Mesodermal cell (in vitro differentiated cells): Measurements from ENCODE around the gene STMN3.

Source experiments
- H3K27ac ChIP-seq: 2 replicates; pipeline ENCODE4 v1.7.0; 2013; ENCODE audit warnings: mild to moderate bottlenecking, low read depth, low read length, moderate library complexity; ENCODE audit not compliant: severe bottlenecking
- H3K36me3 ChIP-seq: 2 replicates; pipeline ENCODE4 v1.7.1; 2013; ENCODE audit warnings: mild to moderate bottlenecking, low read length, moderate library complexity; ENCODE audit not compliant: control insufficient read depth, insufficient read depth
- H3K4me1 ChIP-seq: one replicate; pipeline ENCODE4 v1.7.1; 2013; ENCODE audit warnings: mild to moderate bottlenecking, low read length; ENCODE audit not compliant: insufficient read depth, control insufficient read depth, poor library complexity, severe bottlenecking
- H3K4me3 ChIP-seq: 2 replicates; pipeline ENCODE4 v1.7.0; 2013; ENCODE audit warnings: low read length, control low read depth, mild to moderate bottlenecking; ENCODE audit not compliant: insufficient read depth, poor library complexity, severe bottlenecking; ENCODE audit errors: extremely low read depth
- H3K9me3 ChIP-seq: 2 replicates; pipeline ENCODE4 v1.7.1; 2013; ENCODE audit warnings: mild to moderate bottlenecking, low read length, moderate library complexity; ENCODE audit not compliant: control insufficient read depth
- WGBS, 2 experiments: methylation state at CpG; one replicate each; pipeline ENCODE4 v1.1.5; 2013; ENCODE audit warnings: missing lambda C conversion rate in 2 of 2; ENCODE audit not compliant: insufficient coverage in 2 of 2; 5-methylcytosine and 5-hydroxymethylcytosine counted together

The STMN3 gene

DNA sequence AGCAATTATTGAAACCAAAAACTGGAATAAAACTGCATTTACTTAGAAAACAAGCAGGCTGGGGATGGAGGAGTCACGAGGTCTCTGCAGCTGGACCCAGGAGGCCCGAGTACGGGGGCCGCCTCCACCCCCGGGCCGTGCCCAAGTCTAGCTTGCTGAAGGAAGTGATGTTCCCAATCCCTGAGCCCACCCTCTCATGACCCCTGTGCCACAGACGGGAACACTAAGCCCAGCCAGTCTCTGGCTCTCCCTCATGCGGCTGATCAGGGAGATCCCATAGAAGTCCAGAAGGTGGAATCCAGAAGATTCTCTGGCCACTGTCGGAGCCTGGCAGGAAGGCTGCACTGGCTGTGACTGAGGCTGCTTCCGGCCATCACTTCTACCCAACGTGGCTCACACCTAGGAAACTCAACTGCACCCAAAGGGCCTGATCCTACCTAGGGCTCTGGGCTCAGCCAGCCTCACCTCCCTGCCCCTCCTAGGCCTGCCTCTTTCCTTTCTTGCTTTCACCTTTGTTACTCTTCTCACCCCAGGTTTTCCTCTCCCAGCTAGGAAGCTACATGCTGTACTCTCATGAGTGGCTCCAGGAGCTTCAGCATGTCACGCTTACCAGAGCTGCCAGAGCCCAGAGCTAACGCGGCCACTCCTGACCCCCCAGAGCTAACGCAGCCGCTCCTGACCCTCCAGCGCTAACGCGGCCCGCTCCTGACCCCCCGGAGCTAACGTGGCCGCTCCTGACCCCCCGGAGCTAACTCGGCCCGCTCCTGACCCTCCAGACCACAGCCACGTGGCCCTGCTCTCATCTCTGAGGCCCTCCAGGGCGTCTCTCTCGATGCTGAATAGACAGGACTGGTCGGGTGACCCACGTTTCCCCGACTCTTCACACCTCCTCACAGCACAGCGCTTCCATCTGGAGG is 54.5 kb downstream of the STMN3 start:
- Histone ChIP-seq H3K4me3 (no peak overlapping the region), H3K36me3 (peaks cover 57% of the 10 kb centered on the region), H3K4me1 (peaks cover 6% of the 10 kb centered on the region), H3K27ac (no peak overlapping the region), H3K9me3 (no peaks in the 10 kb centered on the region)
- WGBS, 2 experiments: 92 to 93% methylated on average over 26 to 33 of the region's 33 CpGs

DNA sequence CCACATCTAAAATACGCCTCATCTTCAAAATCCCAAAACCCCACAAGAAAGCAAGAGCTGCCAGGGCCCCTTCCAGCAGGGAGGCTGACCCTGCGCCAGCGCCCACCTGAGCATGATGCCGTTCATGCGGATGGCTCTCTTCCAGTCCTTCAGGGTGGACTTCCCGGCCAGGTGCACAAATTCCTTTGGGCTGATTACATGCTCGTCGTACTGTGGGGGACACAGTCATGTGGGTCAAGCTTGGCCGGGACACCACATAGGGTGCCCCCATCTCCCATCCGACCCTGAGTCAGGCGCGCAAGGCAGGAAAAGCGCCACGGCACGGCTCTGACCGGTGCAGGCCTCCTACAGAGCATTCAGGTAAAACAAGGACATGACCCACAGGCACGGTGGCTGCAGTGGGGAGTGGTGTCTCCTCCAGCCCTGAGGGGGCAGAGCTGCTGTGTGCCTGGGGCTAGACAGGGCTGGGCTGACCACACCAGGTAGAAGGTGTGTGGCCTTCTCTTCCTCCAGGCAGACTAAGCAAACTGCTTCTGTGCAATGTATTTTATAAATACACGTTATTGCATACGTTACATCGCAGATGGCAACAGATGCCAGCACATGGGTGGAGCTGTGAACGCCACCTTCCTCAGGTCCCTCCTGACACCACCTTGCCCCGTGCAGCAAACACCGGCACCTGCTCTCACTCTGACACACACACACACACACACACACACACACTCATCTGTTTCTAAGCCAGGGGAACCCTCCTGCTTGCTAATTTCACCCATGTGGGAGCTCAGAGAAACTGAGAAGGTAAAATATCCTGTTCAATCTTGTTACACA is 55.4 kb downstream of the STMN3 start:
- peaks cover 6% of the 10 kb centered on the region for H3K4me1 ChIP-seq
- H3K4me3 ChIP-seq: no peak overlapping the region
- 91 to 96% methylated on average over 13 to 17 of the region's 23 CpGs for WGBS, 2 experiments
- H3K36me3 ChIP-seq: peaks cover 61% of the 10 kb centered on the region
- no peak overlapping the region for H3K27ac ChIP-seq
- no peaks in the 10 kb centered on the region for H3K9me3 ChIP-seq

DNA sequence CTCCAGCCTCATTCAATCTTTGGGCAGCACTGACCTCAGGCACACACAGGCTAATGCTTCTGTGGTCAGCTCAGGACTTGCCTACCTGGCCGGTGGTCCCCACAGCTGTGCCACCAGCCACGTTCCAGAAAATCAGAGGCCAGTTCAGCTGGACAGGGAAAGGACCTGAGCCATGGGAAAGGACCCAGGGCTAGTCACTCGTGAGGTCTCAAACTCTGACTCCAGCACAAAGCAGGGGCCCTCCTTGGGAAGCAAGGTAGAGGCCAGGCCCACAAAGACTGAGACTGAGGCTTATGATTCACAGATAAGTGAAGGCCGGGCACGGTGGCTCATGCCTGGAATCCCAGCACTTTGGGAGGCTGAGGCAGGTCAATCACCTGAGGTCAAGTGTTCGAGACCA is 56.8 kb downstream of the STMN3 start:
- Histone ChIP-seq H3K36me3 (peaks cover 61% of the 10 kb centered on the region), H3K9me3 (no peaks in the 10 kb centered on the region), H3K4me3 (no peak overlapping the region), H3K27ac (no peak overlapping the region), H3K4me1 (peaks cover 6% of the 10 kb centered on the region)
- 93 to 94% methylated on average over 6 of the region's 6 CpGs for WGBS, 2 experiments

DNA sequence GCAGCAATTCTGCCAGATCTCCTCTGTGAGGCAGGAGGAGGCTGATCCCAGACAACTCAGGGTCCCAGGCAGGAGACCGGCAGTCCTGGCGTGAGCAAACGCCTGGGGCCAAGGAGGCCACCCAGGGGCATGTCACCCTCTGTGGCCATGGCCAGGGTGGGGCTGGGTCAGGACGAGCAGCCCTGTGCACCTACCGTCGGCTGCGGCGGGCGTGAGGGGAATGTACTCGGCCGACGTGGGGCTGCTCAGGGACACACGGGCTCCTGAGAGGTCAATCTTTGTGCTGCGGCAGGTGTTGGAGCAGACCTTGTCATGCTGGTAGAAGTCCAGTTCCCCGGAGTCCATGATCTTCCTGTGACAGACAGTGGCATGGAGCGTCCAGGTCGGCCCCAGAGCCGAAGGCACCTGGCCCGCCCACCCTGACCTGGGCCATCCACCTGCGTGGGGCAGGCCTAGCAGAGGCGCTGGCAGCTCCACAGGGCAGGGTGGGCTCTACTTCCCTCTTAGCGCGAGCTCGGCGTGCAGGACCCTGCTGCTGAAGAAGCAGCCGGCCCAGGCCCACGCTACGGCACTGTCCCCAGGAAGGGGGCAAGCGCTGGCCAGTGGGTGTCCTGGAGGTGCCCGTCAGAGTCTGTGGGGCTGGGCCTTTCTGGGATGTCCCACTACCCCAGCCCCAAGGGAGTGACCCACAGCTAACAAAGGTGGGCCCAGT is 57.7 kb downstream of the STMN3 start:
- Histone ChIP-seq H3K4me1 (peaks cover 6% of the 10 kb centered on the region), H3K36me3 (peaks cover 58% of the 10 kb centered on the region), H3K4me3 (no peak overlapping the region), H3K27ac (no peak overlapping the region), H3K9me3 (no peaks in the 10 kb centered on the region)
- WGBS, 2 experiments: 95 to 97% methylated on average over 23 to 29 of the region's 30 CpGs

DNA sequence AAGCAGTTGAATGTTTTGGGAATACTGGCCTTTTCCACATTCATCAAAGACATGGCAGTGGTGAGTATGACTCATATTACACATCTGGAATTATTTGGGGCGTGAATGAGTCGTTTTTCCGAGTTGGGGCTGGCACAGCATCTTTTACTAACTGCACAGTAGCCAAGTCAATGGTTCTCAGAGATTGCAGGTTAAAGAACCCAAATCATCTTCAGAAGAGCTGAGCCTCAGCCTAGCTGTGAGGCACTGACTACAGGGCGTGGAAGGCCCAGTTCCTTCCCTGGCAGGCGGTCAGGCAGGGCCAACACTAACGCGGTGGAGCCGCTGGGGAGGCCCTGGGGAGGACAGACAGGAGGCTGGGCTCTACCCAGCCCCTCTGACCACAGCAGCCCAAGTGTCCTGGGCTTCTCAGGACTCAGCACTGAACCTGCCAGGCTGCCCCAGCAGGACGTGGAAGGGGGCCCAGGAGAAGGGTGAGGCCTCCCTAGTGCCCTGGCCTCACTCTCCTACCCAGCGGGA is 59.1 kb downstream of the STMN3 start:
- 89 to 93% methylated on average over 9 to 10 of the region's 10 CpGs for WGBS, 2 experiments
- H3K9me3 ChIP-seq: no peaks in the 10 kb centered on the region
- peaks cover 56% of the 10 kb centered on the region for H3K36me3 ChIP-seq
- no peak overlapping the region for H3K4me3 ChIP-seq
- H3K27ac ChIP-seq: no peak overlapping the region
- peaks cover 6% of the 10 kb centered on the region for H3K4me1 ChIP-seq

DNA sequence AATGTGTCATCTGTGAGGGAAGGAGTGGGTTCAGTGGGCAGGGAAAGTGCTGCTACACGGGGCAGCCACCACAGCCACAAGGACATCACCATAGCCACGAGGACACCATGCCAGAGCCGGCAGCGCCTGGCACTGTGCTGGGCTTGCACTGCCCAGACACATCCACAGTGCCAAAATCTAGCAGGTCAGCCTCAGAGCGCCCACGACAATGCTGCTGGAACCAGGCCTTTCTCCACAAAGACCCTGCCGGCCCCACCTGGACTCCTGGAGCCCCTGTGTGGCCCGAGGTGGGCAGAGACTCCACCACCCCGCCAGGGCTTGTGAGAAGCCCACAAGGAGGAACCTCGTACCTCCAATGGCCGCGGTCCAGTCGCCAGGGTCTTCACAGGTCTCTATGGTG is 60.6 kb downstream of the STMN3 start:
- H3K4me3 ChIP-seq: no peak overlapping the region
- H3K27ac ChIP-seq: no peak overlapping the region
- peaks cover 6% of the 10 kb centered on the region for H3K4me1 ChIP-seq
- 97 to 98% methylated on average over 11 to 13 of the region's 13 CpGs for WGBS, 2 experiments
- H3K36me3 ChIP-seq: peaks cover 51% of the 10 kb centered on the region
- no peaks in the 10 kb centered on the region for H3K9me3 ChIP-seq

DNA sequence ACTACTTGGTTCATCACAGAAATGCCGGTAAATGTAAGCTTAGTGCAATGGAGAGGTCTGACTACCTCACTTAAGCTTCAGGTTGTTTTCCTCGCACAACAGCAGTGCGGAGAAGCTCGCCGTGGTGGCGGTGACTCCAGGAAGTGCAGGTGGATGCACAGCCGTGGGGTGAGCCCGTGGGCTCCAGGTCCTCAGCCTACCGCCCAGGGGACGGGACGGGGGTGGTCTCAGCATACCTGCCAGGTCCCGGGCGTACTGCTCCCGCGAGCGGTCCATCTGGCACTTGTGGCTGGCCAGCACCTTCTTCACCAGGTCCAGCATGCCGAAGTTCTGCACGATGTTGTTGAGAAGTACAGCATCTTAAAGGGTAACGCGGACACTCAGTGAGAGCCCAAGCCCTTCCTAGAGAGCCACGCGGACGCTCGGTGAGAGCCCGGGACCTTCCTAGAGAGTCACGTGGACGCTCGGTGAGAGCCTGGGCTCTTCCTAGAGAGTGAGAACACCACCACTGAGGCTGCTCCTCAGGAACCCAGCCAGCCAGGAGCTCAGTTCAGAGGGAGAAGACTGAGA is 61.4 kb downstream of the STMN3 start:
- H3K4me1 ChIP-seq: peaks cover 6% of the 10 kb centered on the region
- no peak overlapping the region for H3K27ac ChIP-seq
- no peak overlapping the region for H3K4me3 ChIP-seq
- WGBS, 2 experiments: 95 to 97% methylated on average over 28 of the region's 28 CpGs
- peaks cover 54% of the 10 kb centered on the region for H3K36me3 ChIP-seq
- no peaks in the 10 kb centered on the region for H3K9me3 ChIP-seq

DNA sequence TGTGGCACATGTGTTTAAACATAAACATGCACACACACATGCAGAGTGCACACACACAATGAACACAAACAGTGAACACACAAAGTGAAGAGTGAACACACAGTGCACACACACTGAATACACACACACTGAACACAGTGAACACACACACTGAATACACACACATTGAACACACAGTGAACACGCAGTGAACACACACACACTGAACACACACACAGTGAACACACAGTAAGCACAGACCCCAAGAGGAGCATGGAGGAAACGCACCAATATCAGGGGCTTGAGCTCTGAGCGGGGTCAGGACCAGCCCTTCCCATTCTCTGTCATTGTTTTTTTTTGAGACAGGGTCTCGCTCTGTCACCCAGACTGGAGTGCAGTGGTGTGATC is 62.1 kb downstream of the STMN3 start:
- peaks cover 53% of the 10 kb centered on the region for H3K36me3 ChIP-seq
- H3K4me1 ChIP-seq: peaks cover 6% of the 10 kb centered on the region
- H3K9me3 ChIP-seq: no peaks in the 10 kb centered on the region
- no peak overlapping the region for H3K27ac ChIP-seq
- WGBS, 2 experiments: 87 to 89% methylated on average over 4 of the region's 4 CpGs
- H3K4me3 ChIP-seq: no peak overlapping the region

DNA sequence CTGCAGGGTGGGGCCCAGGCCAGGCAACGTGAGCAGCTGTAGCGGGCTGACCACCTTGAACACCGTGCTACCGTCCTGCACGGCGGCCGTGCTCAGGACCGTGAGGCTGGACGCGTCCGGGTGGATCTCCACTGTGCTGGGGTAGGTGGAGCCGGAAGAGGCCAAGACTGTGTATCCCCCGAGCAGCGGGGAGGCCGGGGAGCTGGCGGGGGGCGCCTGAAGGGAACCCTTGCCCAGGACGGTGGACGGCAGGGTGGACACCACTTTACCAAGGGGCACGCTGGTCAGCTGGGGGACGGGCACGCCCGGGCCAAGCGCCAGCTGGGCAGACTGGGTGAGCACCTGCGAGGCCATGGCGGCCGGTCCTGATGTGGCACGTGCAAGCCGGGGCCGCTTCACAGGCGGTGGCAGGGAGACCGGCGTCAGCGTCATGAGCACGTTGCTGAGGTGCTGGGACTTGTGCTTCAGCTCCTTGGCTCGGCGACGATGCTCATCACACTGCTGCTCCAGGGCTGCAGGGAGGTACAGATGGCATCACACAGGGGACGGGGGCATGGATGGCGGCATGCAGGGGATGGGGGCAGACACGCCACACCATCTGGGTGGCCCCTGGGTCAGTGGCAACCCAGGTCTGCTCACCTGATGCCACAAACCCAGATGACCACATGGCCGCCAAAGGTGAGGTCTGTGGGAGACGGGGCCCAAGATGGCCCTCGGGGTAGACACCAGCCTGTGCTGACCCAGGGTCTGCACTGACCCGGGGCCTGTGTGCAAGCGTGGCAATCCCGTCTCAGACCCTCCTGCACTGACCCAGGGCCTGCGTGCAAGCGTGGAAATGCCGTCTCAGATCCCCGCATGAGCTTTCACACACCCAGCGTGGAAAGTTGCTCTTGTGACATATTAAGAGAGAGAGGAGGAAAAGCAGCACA is 62.7 kb downstream of the STMN3 start:
- Histone ChIP-seq H3K9me3 (no peaks in the 10 kb centered on the region), H3K36me3 (peaks cover 46% of the 10 kb centered on the region), H3K4me1 (peaks cover 6% of the 10 kb centered on the region), H3K4me3 (no peak overlapping the region), H3K27ac (no peak overlapping the region)
- 95 to 96% methylated on average over 44 to 52 of the region's 52 CpGs for WGBS, 2 experiments
